Astrocyte of the spinal cord (primary cell): ENCODE data around the gene GNG3.
"Not testable (repeated sequence)": the region's sequence is repeated elsewhere in the genome, so short reads cannot be mapped to it uniquely, and the experiment has no call there.

Source experiments
- DNase-seq: peaks from one replicate; pipeline ENCODE4 v3.0.0; 2011; ENCODE audit warnings: low read depth, low spot score
- H3K4me3 ChIP-seq: 2 replicates; pipeline ENCODE4 v1.5.1; 2011; ENCODE audit warnings: low read depth, mild to moderate bottlenecking, low read length, moderate library complexity
- CTCF ChIP-seq: IDR thresholded peaks from 2 replicates; pipeline ENCODE4 v1.5.1; 2012; ENCODE audit warnings: low read depth, mild to moderate bottlenecking, low read length, inconsistent platforms
- in situ Hi-C: cut with HindIII; loops from 2 replicates; pipeline ENCODE4 v1.10.0; 2017; ENCODE audit warnings: low sequenced_read_pairs

Gene GNG3

DNA sequence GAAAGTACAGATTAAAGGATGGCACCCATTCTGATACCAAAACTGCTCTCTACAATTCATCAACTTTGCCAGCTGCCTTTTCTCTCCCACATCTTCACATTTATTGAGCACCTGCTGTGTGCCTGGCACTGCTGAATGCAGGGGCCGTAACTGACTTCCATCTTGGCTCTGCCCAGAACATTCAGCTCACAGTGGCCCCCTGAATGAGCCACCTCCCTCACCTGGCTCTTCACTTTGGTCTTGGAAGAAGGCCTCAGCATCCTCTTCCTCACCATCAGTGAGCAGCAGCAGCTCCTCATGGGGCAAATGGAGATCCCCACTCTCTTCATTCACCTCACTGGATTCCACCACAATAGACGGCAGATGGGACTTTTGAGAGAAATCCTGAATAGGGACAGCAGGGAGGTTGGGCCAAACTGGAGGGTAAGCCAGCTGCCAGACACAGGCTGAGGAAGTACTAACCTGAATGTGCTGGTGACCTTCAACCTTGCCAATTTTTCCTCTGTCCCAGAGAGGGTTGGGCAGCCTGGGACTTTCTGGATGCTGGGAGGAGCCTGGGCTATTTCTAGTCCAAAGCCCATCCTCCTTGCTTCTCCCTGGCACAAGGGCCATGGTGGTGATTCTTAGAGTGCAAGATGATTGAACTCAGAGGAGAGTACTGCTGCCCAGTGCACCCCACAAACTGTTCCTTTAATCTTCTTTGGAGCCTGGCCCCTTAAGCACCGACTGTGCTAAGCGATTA is 37.9 kb upstream of the GNG3 start:
- in situ Hi-C loops = no loop called here
- no peak for DNase-seq
- H3K4me3 ChIP-seq = no peak overlapping the region
- TF ChIP-seq CTCF = no peak

DNA sequence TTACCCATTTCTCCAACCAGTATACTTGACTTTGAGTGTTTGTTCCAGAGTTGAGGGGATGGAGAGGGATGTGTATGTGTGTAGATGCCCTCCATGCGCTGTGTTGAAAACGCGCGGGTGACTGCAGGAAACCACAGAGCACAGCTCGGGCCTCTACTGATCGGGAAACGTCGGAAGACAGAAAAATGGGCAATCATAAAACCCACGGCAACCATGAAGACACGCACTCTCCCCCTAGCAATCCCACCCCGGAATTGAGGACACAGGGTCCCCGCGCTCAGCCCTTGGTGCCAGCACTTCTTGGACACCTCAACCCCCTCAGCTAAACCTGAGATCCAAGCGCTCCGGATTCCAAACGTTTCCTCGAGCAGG is 36.3 kb upstream of the GNG3 start:
- DNase-seq = no peak
- peak overlapping the region; percentile 82 for H3K4me3 ChIP-seq
- in situ Hi-C loops = no loop called here
- TF ChIP-seq CTCF = no peak

DNA sequence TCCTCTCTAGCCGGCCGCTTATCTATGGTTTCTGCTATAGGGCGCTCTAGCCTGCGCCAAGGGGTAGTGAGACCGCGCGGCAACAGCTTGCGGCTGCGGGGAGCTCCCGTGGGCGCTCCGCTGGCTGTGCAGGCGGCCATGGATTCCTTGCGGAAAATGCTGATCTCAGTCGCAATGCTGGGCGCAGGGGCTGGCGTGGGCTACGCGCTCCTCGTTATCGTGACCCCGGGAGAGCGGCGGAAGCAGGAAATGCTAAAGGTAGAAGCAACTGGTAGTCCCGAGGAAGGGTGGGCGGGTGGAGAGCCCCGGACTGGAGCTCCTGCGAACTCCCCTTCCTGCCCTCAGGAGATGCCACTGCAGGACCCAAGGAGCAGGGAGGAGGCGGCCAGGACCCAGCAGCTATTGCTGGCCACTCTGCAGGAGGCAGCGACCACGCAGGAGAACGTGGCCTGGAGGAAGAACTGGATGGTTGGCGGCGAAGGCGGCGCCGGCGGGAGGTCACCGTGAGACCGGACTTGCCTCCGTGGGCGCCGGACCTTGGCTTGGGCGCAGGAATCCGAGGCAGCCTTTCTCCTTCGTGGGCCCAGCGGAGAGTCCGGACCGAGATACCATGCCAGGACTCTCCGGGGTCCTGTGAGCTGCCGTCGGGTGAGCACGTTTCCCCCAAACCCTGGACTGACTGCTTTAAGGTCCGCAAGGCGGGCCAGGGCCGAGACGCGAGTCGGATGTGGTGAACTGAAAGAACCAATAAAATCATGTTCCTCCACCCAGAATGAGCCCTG is 35.7 kb upstream of the GNG3 start, which contains the start of the genes LBHD1 and UQCC3:
TSS of gene LBHD1 (minus strand) at position 660 of the 782 bp plus-strand sequence. CDS start 2,236 bp downstream, outside the sequence.
TSS of gene UQCC3 (plus strand) at position 66 of the 782 bp plus-strand sequence. CDS start at position 139, 73 bp downstream.
- peak; percentile 92 for DNase-seq
- peak within 1 kb of the TSS; percentile 82 for H3K4me3 ChIP-seq
- in situ Hi-C loops = no loop called here
- TF ChIP-seq CTCF = no peak

- no peak for DNase-seq
- TF ChIP-seq CTCF = no peak
- H3K4me3 ChIP-seq = no peak overlapping the region
- in situ Hi-C loops = no loop called here
Observed at GRCh38 chr11:62673196-62673525, 34.3 kb upstream of the GNG3 start.

DNA sequence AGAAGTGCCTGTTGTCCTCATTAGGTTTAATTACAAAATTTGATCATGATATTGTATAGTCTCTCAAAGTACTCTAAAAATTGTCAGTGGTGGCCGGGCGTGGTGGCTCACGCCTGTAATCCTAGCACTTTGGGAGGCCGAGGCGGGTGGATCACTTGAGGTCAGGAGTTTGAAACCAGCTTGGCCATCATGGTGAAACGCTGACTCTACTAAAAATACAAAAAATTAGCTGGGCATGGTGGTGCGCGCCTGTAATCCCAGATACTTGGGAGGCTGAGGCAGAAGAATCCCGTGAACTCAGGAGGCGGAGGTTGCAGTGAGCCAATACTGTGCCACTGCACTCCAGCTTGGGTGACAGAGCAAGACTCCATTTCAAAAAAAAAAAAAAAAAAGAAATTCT is 32.1 kb upstream of the GNG3 start:
- DNase-seq, in situ Hi-C loops, H3K4me3 ChIP-seq: not testable (repeated sequence)

- no peak for DNase-seq
- no peak for TF ChIP-seq CTCF
- in situ Hi-C loops = no loop called here
Observed at GRCh38 chr11:62676698-62677097, 30.8 kb upstream of the GNG3 start.

GRCh38 chr11:62677156-62677555 is 30.3 kb upstream of the GNG3 start:
- no peak for TF ChIP-seq CTCF
- in situ Hi-C loops = no loop called here
- no peak for DNase-seq
- H3K4me3 ChIP-seq = no peak overlapping the region

More at GRCh38 chr11:62676698-62677097, 30.8 kb upstream of the GNG3 start:
- no peak overlapping the region for H3K4me3 ChIP-seq
